ENCODE measurements around the gene GLUD1.
"Not testable (repeated sequence)": the region's sequence is repeated elsewhere in the genome, so short reads cannot be mapped to it uniquely, and the experiment has no call there.

GLUD1 gene

GRCh38 chr10:87118122-87118521, 23.5 kb upstream of the GLUD1 start:
- H3K9ac ChIP-seq (ENCODE audit: insufficient read length, low read depth); DNase-seq (ENCODE audit: low read depth, low spot score); H3K4me1 ChIP-seq (ENCODE audit: insufficient read depth, insufficient read length); H3K27me3 ChIP-seq (ENCODE audit: insufficient read depth, insufficient read length); H3K36me3 ChIP-seq (ENCODE audit: insufficient read depth, insufficient read length, low read length); H3K9me3 ChIP-seq (ENCODE audit: insufficient read depth, low read length); H3K4me3 ChIP-seq (ENCODE audit: insufficient read length, low read depth): not testable (repeated sequence)

- Histone ChIP-seq H3K4me3 (ENCODE audit: insufficient read length, low read depth) (no peak overlapping the region), H3K9me3 (ENCODE audit: insufficient read depth, low read length) (no peaks in the 10 kb centered on the region), H3K27me3 (ENCODE audit: insufficient read depth, insufficient read length) (no peaks in the 10 kb centered on the region), H3K9ac (ENCODE audit: insufficient read length, low read depth) (no peak overlapping the region), H3K36me3 (ENCODE audit: insufficient read depth, insufficient read length, low read length) (peaks cover 34% of the 10 kb centered on the region), H3K4me1 (ENCODE audit: insufficient read depth, insufficient read length) (no peaks in the 10 kb centered on the region)
- DNase-seq (ENCODE audit: low read depth, low spot score), result no peak
- TF ChIP-seq YY1 (IDR thresholded peaks at IDR 0.05; ENCODE audit: insufficient read depth, insufficient read length), result no peak
- no peak for TF ChIP-seq SUZ12 (IDR thresholded peaks at IDR 0.05; ENCODE audit: extremely low read depth, insufficient read depth, insufficient read length)
- TF ChIP-seq ZNF274 (IDR thresholded peaks at IDR 0.05; ENCODE audit: low read depth, low read length), result no peak
These were observed 10.9 kb upstream of the GLUD1 start for GRCh38 chr10:87105446-87106124.

GRCh38 chr10:87104727-87105126, 10.1 kb upstream of the GLUD1 start:
- not testable (repeated sequence) for H3K4me1 ChIP-seq (ENCODE audit: insufficient read depth, insufficient read length); DNase-seq (ENCODE audit: low read depth, low spot score); H3K9ac ChIP-seq (ENCODE audit: insufficient read length, low read depth); H3K27me3 ChIP-seq (ENCODE audit: insufficient read depth, insufficient read length); H3K4me3 ChIP-seq (ENCODE audit: insufficient read length, low read depth); H3K9me3 ChIP-seq (ENCODE audit: insufficient read depth, low read length)
- peaks cover 35% of the 10 kb centered on the region for H3K36me3 ChIP-seq (ENCODE audit: insufficient read depth, insufficient read length, low read length)

- peaks cover 37% of the 10 kb centered on the region for H3K36me3 ChIP-seq (ENCODE audit: insufficient read depth, insufficient read length, low read length)
- no peaks in the 10 kb centered on the region for H3K27me3 ChIP-seq (ENCODE audit: insufficient read depth, insufficient read length)
- no peak overlapping the region for H3K4me3 ChIP-seq (ENCODE audit: insufficient read length, low read depth)
- H3K9ac ChIP-seq (ENCODE audit: insufficient read length, low read depth), result no peak overlapping the region
- TF ChIP-seq SUZ12 (IDR thresholded peaks at IDR 0.05; ENCODE audit: extremely low read depth, insufficient read depth, insufficient read length) (no peak), YY1 (IDR thresholded peaks at IDR 0.05; ENCODE audit: insufficient read depth, insufficient read length) (no peak), ZNF274 (IDR thresholded peaks at IDR 0.05; ENCODE audit: low read depth, low read length) (no peak)
- DNase-seq (ENCODE audit: low read depth, low spot score), result no peak
- H3K4me1 ChIP-seq (ENCODE audit: insufficient read depth, insufficient read length), result no peaks in the 10 kb centered on the region
- no peaks in the 10 kb centered on the region for H3K9me3 ChIP-seq (ENCODE audit: insufficient read depth, low read length)
These were observed 7.4 kb upstream of the GLUD1 start for GRCh38 chr10:87101996-87102395.

GRCh38 chr10:87095236-87095945, 748 bp upstream of the GLUD1 start:
- H3K36me3 ChIP-seq (ENCODE audit: insufficient read depth, insufficient read length, low read length), result peaks cover 22% of the 10 kb centered on the region

GRCh38 chr10:87093632-87094372, 841 bp downstream of the GLUD1 start:
- Histone ChIP-seq H3K27me3 (ENCODE audit: insufficient read depth, insufficient read length) (no peaks in the 10 kb centered on the region), H3K36me3 (ENCODE audit: insufficient read depth, insufficient read length, low read length) (peaks cover 27% of the 10 kb centered on the region), H3K4me1 (ENCODE audit: insufficient read depth, insufficient read length) (peaks cover 2% of the 10 kb centered on the region), H3K4me3 (ENCODE audit: insufficient read length, low read depth) (peak overlapping the region; percentile 86), H3K9ac (ENCODE audit: insufficient read length, low read depth) (peak overlapping the region; percentile 94), H3K9me3 (ENCODE audit: insufficient read depth, low read length) (no peaks in the 10 kb centered on the region)
- TF ChIP-seq ZNF274 (IDR thresholded peaks at IDR 0.05; ENCODE audit: low read depth, low read length) (no peak), YY1 (IDR thresholded peaks at IDR 0.05; ENCODE audit: insufficient read depth, insufficient read length) (no peak), SUZ12 (IDR thresholded peaks at IDR 0.05; ENCODE audit: extremely low read depth, insufficient read depth, insufficient read length) (no peak)
- peak; percentile 6 for DNase-seq (ENCODE audit: low read depth, low spot score)

More at GRCh38 chr10:87095236-87095945, 748 bp upstream of the GLUD1 start:
- peaks cover 2% of the 10 kb centered on the region for H3K4me1 ChIP-seq (ENCODE audit: insufficient read depth, insufficient read length)
- H3K9me3 ChIP-seq (ENCODE audit: insufficient read depth, low read length), result no peaks in the 10 kb centered on the region
- H3K27me3 ChIP-seq (ENCODE audit: insufficient read depth, insufficient read length), result no peaks in the 10 kb centered on the region
- TF ChIP-seq ZNF274 (IDR thresholded peaks at IDR 0.05; ENCODE audit: low read depth, low read length) (no peak), YY1 (IDR thresholded peaks at IDR 0.05; ENCODE audit: insufficient read depth, insufficient read length) (no peak), SUZ12 (IDR thresholded peaks at IDR 0.05; ENCODE audit: extremely low read depth, insufficient read depth, insufficient read length) (no peak)
- DNase-seq (ENCODE audit: low read depth, low spot score), result peak; percentile 27
- H3K4me3 ChIP-seq (ENCODE audit: insufficient read length, low read depth), result peak overlapping the region; percentile 74
- peak overlapping the region; percentile 95 for H3K9ac ChIP-seq (ENCODE audit: insufficient read length, low read depth)

GRCh38 chr10:87092861-87093631, 1.6 kb downstream of the GLUD1 start:
- Histone ChIP-seq H3K27me3 (ENCODE audit: insufficient read depth, insufficient read length) (no peaks in the 10 kb centered on the region), H3K9ac (ENCODE audit: insufficient read length, low read depth) (peak overlapping the region; percentile 94), H3K4me3 (ENCODE audit: insufficient read length, low read depth) (peak overlapping the region; percentile 86), H3K36me3 (ENCODE audit: insufficient read depth, insufficient read length, low read length) (peaks cover 27% of the 10 kb centered on the region), H3K4me1 (ENCODE audit: insufficient read depth, insufficient read length) (peaks cover 2% of the 10 kb centered on the region), H3K9me3 (ENCODE audit: insufficient read depth, low read length) (no peaks in the 10 kb centered on the region)
- DNase-seq (ENCODE audit: low read depth, low spot score), result peak; percentile 57
- TF ChIP-seq ZNF274 (IDR thresholded peaks at IDR 0.05; ENCODE audit: low read depth, low read length) (no peak), YY1 (IDR thresholded peaks at IDR 0.05; ENCODE audit: insufficient read depth, insufficient read length) (no peak), SUZ12 (IDR thresholded peaks at IDR 0.05; ENCODE audit: extremely low read depth, insufficient read depth, insufficient read length) (no peak)

All from NT2/D1 (cell line).